Forelimb muscle (tissue), 1 donor: Measurements from ENCODE around the gene GALNT18. TPM values are rescaled to one million over a fixed set of nuclear protein-coding genes. Genes with fewer than 3 reads are reported as not detected.

Source experiments
- DNase-seq: peaks from one replicate; pipeline ENCODE4 v3.0.0-alpha.2; 2013; ENCODE audit warnings: low read depth
- polyA plus RNA-seq: library from polyadenylated mRNA; unstranded; fragments of 120-200 nt; gene quantifications from one replicate; pipeline ENCODE4 v1.2.1, GENCODE V29; 2013; ENCODE audit not compliant: insufficient read length

GALNT18 gene
- polyA plus RNA-seq, 1 donor: 10.0 TPM

- no peak for DNase-seq
Observed at GRCh38 chr11:11567936-11568650, 53.7 kb downstream of the GALNT18 start.

GRCh38 chr11:11565636-11566035 is 56.2 kb downstream of the GALNT18 start:
- DNase-seq: no peak

GRCh38 chr11:11563200-11563975 is 58.4 kb downstream of the GALNT18 start:
- no peak for DNase-seq

GRCh38 chr11:11561991-11562390 is 59.8 kb downstream of the GALNT18 start:
- no peak for DNase-seq

- DNase-seq: no peak
Observed at GRCh38 chr11:11558826-11559225, 63.0 kb downstream of the GALNT18 start.

GRCh38 chr11:11558396-11558795 is 63.4 kb downstream of the GALNT18 start:
- DNase-seq: peak; percentile 36

- DNase-seq: peak; percentile 19
Observed at GRCh38 chr11:11555208-11555607, 66.6 kb downstream of the GALNT18 start.

GRCh38 chr11:11553573-11553972 is 68.2 kb downstream of the GALNT18 start:
- DNase-seq: no peak

GRCh38 chr11:11552529-11553087 is 69.2 kb downstream of the GALNT18 start:
- DNase-seq: no peak

GRCh38 chr11:11550534-11550933 is 71.3 kb downstream of the GALNT18 start:
- no peak for DNase-seq

GRCh38 chr11:11545285-11546275 is 76.2 kb downstream of the GALNT18 start:
- no peak for DNase-seq

- DNase-seq: no peak
Observed at GRCh38 chr11:11543656-11544055, 78.1 kb downstream of the GALNT18 start.

GRCh38 chr11:11540157-11540556 is 81.6 kb downstream of the GALNT18 start:
- DNase-seq: no peak

- DNase-seq: no peak
Observed at GRCh38 chr11:11538277-11538960, 83.4 kb downstream of the GALNT18 start.

- no peak for DNase-seq
Observed at GRCh38 chr11:11537871-11538270, 83.9 kb downstream of the GALNT18 start.

- no peak for DNase-seq
Observed at GRCh38 chr11:11537372-11537771, 84.4 kb downstream of the GALNT18 start.

GRCh38 chr11:11536650-11537049 is 85.2 kb downstream of the GALNT18 start:
- no peak for DNase-seq

GRCh38 chr11:11535611-11536010 is 86.2 kb downstream of the GALNT18 start:
- DNase-seq: no peak

- DNase-seq: peak; percentile 16
Observed at GRCh38 chr11:11534981-11535380, 86.8 kb downstream of the GALNT18 start.

GRCh38 chr11:11533751-11534150 is 88.1 kb downstream of the GALNT18 start:
- DNase-seq: no peak

GRCh38 chr11:11533057-11533456 is 88.7 kb downstream of the GALNT18 start:
- no peak for DNase-seq
